KBM-7 (cell line): ENCODE measurements around the gene CPD.
"Not testable (repeated sequence)": the region's sequence is repeated elsewhere in the genome, so short reads cannot be mapped to it uniquely, and the experiment has no call there.

Experiments used
- DNase-seq: peaks from one replicate; pipeline ENCODE4 v3.0.0-alpha.2; 2015
- in situ Hi-C: fragments of 300-500 bp; cut with MboI; formaldehyde crosslinking; loops from 2 replicates; pipeline ENCODE4 v1.14.3; 2020; ENCODE audit warnings: low sequenced_read_pairs, low pct_unique_long_range_greater_than_20kb, mixed read lengths

CPD gene

DNA sequence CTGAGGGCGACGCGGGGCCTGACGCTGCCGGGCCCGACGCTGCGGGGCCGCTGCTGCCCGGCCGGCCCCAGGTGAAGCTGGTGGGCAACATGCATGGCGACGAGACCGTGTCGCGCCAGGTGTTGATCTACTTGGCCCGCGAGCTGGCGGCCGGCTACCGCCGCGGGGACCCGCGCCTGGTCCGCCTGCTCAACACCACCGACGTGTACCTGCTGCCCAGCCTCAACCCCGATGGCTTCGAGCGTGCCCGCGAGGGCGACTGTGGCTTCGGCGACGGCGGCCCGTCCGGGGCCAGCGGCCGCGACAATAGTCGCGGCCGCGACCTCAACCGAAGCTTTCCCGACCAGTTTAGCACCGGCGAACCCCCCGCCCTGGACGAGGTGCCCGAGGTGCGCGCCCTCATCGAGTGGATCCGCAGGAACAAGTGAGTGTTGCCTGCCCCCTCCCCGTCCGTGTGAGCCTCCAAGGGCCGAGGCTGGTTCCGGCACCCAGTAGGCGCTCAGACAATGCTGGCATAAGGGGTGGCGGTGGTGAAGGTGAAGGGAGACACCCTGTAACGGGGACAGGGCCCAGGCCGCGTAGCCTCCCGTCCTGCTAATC, 676 bp downstream of the CPD start:
- in situ Hi-C loops: no loop called here
- DNase-seq: no peak

GRCh38 chr17:30379903-30380381, 1.2 kb downstream of the CPD start:
- peak; percentile 36 for DNase-seq
- in situ Hi-C loops: no loop called here

DNA sequence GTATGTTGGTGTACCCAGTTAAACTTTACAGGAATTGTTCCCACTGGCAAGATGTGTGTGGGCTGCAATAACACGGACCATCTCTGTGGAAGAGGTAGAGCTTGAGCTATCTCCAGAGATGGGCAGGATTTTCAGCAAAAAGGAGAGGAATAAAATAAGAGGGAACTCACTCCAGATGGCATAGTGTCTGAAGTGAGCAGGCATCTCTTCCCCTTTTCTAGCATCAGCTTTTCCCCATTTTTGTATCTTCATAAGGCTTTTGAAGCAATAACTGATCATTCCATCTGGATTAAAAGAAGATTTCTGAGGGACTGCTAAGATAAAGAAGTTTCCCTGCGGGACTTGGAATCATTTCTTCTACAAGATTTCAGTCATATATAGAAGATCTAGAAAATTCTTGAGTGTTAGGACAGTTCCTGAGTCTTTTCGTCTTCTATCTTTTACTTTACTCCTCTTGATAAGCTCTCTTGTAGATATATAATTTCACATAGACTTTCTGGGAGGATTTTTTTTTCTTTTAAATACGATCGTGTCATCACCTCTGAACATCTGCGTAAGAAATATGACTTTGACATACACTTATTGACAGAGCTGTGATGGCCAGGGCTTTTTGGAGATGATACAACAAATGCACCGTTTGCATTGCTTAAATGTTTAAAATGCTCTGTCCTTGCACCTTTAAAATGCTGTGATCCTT, 2.1 kb downstream of the CPD start:
- in situ Hi-C loops: no loop called here
- peak; percentile 38 for DNase-seq

DNA sequence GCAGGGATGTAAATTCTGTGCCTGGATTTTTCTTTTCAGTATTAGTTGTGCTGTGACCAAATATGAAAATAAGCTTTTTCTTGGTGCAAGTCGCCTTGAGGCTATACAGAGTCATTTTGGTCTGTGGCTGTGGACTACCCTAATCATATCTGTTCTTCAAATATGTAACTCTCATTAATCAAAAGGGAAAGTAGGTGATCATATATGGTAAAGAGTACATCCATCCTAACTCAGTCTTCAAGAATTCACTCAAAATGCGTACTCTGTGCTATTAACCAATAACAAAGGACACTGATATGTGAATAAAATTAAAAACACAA, 2.6 kb downstream of the CPD start:
- DNase-seq: no peak
- in situ Hi-C loops: no loop called here

DNA sequence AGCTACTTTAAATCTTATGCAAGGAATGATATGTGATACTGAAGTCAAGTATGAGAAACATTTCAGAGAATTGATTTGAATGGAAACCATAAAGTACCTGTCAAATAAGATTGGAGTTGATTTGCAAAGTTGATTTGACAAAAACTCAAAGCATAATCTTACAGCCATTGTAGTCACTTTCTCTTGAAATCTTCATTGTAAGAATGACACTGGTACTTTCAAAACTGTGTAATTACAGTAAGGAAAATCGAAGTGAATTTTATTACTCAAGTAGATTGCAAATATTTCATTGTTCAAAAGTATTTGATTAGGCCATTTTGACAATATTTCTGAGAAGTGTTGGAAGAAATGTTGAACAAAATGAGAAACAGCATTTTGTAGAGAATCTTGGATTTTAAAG, 3.6 kb downstream of the CPD start:
- DNase-seq: no peak
- in situ Hi-C loops: no loop called here

GRCh38 chr17:30388321-30389179, 9.8 kb downstream of the CPD start:
- in situ Hi-C loops: no loop called here
- no peak for DNase-seq

DNA sequence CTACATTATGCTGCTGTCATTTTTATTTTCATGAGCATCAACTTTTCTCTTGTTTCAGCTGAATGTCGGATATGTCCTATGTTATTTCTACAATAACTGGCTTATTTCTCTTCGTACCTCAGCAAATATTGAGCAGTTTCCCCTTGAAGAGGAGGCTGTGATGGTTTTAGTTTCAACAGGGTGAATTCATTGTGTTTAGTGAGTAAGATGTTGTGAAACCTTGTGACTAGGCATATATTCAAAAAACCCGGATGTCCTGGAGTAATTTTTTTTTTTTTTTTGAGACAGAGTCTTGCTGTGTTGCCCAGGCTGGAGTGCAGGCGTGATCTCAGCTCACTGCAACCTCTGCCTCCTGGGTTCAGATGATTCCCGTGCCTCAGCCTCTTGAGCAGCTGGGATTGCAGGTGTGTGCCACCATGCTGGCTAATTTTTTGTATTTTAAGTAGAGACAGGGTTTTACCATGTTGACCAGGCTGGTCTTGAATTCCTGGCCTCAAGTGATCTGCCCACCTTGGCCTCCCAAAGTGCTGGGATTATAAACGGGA, 11.1 kb downstream of the CPD start:
- DNase-seq: no peak
- in situ Hi-C loops: no loop called here

DNA sequence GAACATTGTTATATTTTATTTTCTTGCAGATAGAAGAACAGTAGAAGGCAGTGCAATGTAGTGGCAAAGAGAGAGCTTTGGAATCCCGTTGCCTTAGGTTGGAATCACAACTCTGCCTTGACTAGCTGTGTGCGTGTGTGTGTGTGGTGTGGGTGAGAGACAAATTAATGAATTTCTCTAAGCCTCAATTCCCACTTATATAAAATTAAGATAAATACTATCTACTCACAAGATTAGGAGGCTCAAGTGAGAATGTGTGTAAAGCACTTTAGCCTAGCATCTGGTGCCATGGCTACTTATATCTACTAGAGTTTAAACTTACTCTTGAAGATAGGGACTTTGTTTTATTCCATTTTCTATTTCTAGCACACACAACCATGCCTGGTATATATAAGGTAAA, 12.8 kb downstream of the CPD start:
- in situ Hi-C loops: no loop called here
- DNase-seq: no peak

- no peak for DNase-seq
Measured at GRCh38 chr17:30393491-30393890, 14.8 kb downstream of the CPD start.

GRCh38 chr17:30393911-30394867, 15.5 kb downstream of the CPD start:
- in situ Hi-C loops: no loop called here
- DNase-seq: no peak

More at GRCh38 chr17:30393491-30393890, 14.8 kb downstream of the CPD start:
- in situ Hi-C loops: no loop called here

GRCh38 chr17:30395398-30396022, 16.8 kb downstream of the CPD start:
- no peak for DNase-seq
- in situ Hi-C loops: no loop called here

DNA sequence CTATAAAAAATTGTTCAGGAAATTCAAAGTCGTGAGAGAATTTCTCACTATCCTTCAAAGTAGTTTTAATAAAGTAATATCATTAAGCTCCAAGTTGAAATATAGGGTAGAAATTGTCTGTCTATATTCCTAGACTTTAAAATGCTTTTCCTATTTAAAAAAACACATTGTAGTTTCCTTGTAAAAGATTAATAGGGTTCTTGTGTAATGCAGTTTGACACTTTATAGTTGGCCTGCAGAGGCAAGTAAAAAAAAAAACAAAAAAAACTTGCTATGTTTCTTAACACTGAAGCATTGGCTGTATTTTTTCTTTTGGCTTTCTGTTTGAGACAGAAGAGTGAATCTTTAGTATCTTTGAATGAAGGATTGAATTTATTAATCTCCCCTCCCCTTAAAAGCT, 17.4 kb downstream of the CPD start:
- no peak for DNase-seq
- in situ Hi-C loops: no loop called here

GRCh38 chr17:30396612-30397011, 17.9 kb downstream of the CPD start:
- DNase-seq: no peak
- in situ Hi-C loops: no loop called here

DNA sequence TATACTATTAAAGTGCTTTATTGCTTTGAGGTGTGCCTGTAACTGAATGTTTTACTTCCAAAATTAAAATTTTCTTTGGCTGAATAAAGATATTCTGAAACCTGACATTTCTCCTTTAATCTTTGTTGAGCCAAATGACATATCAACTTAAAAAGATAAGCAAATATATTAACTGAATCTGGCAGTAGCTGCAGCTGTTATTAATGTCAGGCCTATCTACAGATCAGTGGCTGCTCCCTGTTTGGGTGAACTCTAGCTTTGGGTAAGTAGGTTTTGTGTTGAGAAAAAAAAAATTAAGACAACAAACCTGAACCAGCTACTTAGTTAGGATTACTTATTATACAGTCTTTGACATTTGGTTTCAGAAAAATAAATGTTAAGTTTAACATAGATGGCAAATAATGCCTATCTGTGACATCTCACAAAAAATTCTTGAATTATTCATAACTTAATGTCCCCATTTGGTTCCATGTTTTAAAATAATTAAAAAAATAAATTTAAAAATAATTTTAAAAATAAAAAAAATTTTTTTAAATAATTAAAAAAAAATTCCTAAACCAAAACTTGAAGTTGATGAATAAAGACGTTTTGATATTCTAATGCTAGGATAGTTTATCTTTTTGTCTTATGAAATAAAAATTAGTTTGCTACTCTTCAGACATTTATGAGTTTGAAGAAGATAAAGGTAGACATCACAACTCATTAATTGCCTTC, 19.8 kb downstream of the CPD start:
- in situ Hi-C loops: no loop called here
- no peak for DNase-seq

DNA sequence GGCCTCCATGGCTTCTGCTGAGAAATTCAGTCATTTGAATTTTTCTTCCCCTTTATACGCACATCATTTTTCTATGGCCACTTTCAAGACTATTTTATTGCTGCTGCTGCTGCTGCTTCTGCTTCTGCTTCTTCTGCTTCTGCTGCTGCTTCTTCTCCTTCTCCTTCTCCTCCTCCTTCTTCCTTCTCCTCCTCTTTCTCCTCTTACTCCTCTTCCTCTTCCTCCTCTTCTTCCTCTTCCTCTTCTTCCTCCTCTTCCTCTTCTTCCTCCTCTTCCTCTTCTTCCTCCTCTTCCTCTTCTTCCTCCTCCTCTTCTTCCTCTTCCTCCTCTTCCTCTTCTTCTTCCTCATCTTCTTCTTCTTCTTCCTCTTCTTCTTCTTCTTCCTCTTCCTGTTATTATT, 22.4 kb downstream of the CPD start:
- peak; percentile 31 for DNase-seq
- in situ Hi-C loops: no loop called here

GRCh38 chr17:30405161-30405560, 26.4 kb downstream of the CPD start:
- in situ Hi-C loops: no loop called here
- DNase-seq: no peak

DNA sequence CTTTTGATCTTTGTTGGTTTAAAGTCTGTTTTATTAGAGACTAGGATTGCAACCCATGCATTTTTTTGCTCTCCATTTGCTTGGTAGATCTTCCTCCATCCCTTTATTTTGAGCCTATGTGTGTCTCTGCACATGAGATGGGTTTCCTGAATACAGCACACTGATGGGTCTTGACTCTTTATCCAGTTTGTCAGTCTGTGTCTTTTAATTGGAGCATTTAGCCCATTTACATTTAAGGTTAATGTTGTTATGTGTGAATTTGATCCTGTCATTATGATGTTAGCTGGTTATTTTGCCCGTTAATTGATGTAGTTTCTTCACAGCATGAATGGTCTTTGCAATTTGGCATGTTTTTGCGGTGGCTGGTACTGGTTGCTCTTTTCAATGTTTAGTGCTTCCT, 31.9 kb downstream of the CPD start:
- DNase-seq, in situ Hi-C loops: not testable (repeated sequence)

- DNase-seq, in situ Hi-C loops: not testable (repeated sequence)
Measured at GRCh38 chr17:30412008-30412496, 33.3 kb downstream of the CPD start.
